ENCODE results near the gene SPTBN1. TPM values are rescaled to one million over a fixed set of nuclear protein-coding genes. Genes with fewer than 3 reads are reported as not detected.

The SPTBN1 gene
- total RNA-seq, 3 donors from 2014 or later (not counting 1 experiment from before 2014, with no cell fraction given): 65.7 to 142 (median 68.3) TPM

DNA sequence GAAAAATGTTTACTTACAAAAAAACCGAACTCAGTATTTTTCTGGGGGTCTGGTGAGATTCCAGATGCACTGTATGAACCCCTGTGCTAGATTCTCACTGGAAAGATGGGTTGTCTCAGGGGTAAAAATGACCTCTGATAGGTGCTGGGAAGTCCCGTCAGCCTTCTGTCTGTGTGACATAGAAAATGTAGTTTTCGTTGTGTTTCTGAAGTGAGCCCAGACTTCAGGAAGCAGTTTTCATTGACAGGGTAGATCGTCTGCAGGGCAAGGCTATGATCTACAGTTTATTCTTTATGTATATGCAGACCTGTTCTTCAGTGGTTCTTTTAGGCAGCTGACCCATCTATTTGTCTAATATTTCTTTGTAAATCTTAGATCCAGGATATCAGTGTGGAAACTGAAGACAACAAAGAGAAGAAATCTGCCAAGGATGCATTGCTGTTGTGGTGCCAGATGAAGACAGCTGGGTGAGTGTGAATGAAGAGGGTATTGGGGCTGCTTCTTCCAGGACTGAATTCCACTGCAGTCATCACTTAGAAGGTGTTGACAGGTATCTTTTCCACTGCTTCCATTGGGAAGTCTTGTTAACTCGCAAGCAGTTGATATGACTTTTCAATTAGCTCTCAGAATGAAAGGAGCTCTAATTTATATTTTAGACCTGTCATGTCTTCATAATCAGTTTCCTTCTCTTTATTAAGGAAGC is 159.9 kb downstream of the SPTBN1 start:
- Mint-ChIP-seq H3K9me3 (no peaks in the 10 kb centered on the region), H3K4me3 (no peak overlapping the region), H3K27me3 (ENCODE audit: low read depth in 2 of 2) (no peaks in the 10 kb centered on the region), H3K36me3 (peaks cover 33% of the 10 kb centered on the region), H3K4me1 (peaks cover 11 to 29% of the 10 kb centered on the region in 2 donors), H3K27ac (no peak overlapping the region)
- H3K4me3 ChIP-seq (ENCODE audit: low read length): no peak overlapping the region
- H3K36me3 ChIP-seq (ENCODE audit: control insufficient read depth, insufficient read depth, low read length): peaks cover 51% of the 10 kb centered on the region
- TF ChIP-seq, protein P1, sequence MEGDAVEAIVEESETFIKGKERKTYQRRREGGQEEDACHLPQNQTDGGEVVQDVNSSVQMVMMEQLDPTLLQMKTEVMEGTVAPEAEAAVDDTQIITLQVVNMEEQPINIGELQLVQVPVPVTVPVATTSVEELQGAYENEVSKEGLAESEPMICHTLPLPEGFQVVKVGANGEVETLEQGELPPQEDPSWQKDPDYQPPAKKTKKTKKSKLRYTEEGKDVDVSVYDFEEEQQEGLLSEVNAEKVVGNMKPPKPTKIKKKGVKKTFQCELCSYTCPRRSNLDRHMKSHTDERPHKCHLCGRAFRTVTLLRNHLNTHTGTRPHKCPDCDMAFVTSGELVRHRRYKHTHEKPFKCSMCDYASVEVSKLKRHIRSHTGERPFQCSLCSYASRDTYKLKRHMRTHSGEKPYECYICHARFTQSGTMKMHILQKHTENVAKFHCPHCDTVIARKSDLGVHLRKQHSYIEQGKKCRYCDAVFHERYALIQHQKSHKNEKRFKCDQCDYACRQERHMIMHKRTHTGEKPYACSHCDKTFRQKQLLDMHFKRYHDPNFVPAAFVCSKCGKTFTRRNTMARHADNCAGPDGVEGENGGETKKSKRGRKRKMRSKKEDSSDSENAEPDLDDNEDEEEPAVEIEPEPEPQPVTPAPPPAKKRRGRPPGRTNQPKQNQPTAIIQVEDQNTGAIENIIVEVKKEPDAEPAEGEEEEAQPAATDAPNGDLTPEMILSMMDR (IDR thresholded peaks at IDR 0.05): no peak
- H3K27me3 ChIP-seq (ENCODE audit: control insufficient read depth, insufficient read depth, low read length): no peaks in the 10 kb centered on the region
- intact Hi-C loops (cut with micrococcal nuclease): no loop called here
- 97% methylated on average over 4 of the region's 5 CpGs for WGBS (ENCODE audit: insufficient coverage)
- no peaks in the 10 kb centered on the region for H3K9me3 ChIP-seq (ENCODE audit: control insufficient read depth, insufficient read depth, low read length)
- ATAC-seq (no peak), DNase-seq (no peak)
- H3K27ac ChIP-seq (ENCODE audit: low read length): no peak overlapping the region
- H3K4me1 ChIP-seq (ENCODE audit: control insufficient read depth, insufficient read depth, low read length): no peaks in the 10 kb centered on the region

DNA sequence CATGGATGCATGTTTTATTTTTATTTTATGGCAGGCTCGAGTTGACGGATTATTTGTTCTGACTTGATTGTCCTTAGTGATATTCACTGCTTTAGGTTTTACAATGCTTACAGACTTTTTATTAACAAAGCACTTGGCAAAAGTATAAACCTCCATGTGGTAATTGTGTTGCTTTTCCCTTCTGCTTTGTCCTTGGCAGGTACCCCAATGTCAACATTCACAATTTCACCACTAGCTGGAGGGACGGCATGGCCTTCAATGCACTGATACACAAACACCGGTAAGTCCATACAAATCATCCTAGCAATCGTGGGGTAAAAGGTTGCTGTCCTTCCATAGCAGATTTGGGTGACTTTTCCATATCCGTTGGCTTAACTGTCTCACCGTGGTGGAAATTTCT is 161.3 kb downstream of the SPTBN1 start:
- H3K9me3 ChIP-seq (ENCODE audit: control insufficient read depth, insufficient read depth, low read length): no peaks in the 10 kb centered on the region
- Mint-ChIP-seq H3K4me3 (no peak overlapping the region), H3K9me3 (no peaks in the 10 kb centered on the region), H3K27me3 (ENCODE audit: low read depth in 2 of 2) (no peaks in the 10 kb centered on the region), H3K36me3 (peaks cover 38% of the 10 kb centered on the region), H3K27ac (no peak overlapping the region), H3K4me1 (peaks cover 11 to 29% of the 10 kb centered on the region in 2 donors)
- no peaks in the 10 kb centered on the region for H3K4me1 ChIP-seq (ENCODE audit: control insufficient read depth, insufficient read depth, low read length)
- H3K27ac ChIP-seq (ENCODE audit: low read length): no peak overlapping the region
- peaks cover 59% of the 10 kb centered on the region for H3K36me3 ChIP-seq (ENCODE audit: control insufficient read depth, insufficient read depth, low read length)
- no peak for ATAC-seq
- H3K27me3 ChIP-seq (ENCODE audit: control insufficient read depth, insufficient read depth, low read length): no peaks in the 10 kb centered on the region
- no peak for DNase-seq
- intact Hi-C loops (cut with micrococcal nuclease): no loop called here
- TF ChIP-seq, protein P1 (IDR thresholded peaks at IDR 0.05): no peak
- 98% methylated on average over 5 of the region's 7 CpGs for WGBS (ENCODE audit: insufficient coverage)
- H3K4me3 ChIP-seq (ENCODE audit: low read length): no peak overlapping the region

DNA sequence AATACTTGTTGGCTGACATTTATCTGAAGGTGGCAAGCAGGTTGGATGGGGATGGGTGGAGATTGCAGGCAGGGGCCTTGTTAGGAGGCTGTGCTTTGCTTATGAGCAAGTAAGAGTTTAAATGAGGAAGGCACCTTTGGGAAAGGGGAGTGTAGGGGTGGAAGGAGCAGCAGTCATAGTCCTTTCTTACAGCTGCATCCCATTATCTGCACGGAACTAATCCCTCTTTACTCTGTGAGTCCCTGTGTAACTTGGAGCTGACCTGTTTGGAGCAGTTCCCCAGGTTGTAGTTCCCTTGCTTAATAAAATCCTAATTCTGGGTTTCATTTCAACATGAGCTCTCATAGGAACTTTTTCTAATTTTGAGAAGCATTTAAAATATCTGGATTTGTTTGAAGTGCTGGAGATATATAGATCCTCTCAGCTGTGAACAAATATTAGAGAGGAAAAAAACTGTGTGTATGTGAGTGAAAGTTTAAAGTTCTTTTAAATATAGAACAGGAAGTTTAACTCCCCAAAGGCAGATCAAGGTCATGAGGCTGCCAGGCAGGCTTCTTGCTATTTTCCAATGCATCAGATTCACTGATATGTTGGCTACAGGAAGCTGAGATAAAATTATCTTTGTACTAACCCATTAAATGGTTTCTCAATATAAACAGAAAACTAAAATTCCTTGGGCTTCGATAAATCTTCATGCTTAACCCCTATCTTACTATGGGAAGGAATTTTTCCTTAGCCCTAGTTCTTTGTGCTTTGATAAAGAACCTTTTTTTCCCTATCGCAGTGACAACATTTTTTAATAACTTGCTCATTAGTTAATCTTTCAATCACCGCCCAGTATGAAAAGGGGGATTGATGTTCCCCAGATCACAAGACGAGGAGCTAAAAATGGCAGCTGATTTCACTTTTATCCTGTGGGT is 162.8 kb downstream of the SPTBN1 start:
- no peak for ATAC-seq
- H3K27me3 Mint-ChIP-seq (ENCODE audit: low read depth in 2 of 2): no peaks in the 10 kb centered on the region
- intact Hi-C loops (cut with micrococcal nuclease): no loop called here
- no peak overlapping the region for H3K27ac ChIP-seq (ENCODE audit: low read length)
- no peaks in the 10 kb centered on the region for H3K4me1 ChIP-seq (ENCODE audit: control insufficient read depth, insufficient read depth, low read length)
- H3K4me3 ChIP-seq (ENCODE audit: low read length): no peak overlapping the region
- H3K9me3 ChIP-seq (ENCODE audit: control insufficient read depth, insufficient read depth, low read length): no peaks in the 10 kb centered on the region
- no peak overlapping the region for H3K4me3 Mint-ChIP-seq
- H3K36me3 ChIP-seq (ENCODE audit: control insufficient read depth, insufficient read depth, low read length): peaks cover 69% of the 10 kb centered on the region
- H3K36me3 Mint-ChIP-seq: peaks cover 38% of the 10 kb centered on the region
- H3K27ac Mint-ChIP-seq: no peak overlapping the region
- H3K4me1 Mint-ChIP-seq: peaks cover 11 to 24% of the 10 kb centered on the region in 2 donors
- no peaks in the 10 kb centered on the region for H3K9me3 Mint-ChIP-seq
- WGBS (ENCODE audit: insufficient coverage): 91% methylated on average over 3 of the region's 5 CpGs
- TF ChIP-seq, protein P1 (IDR thresholded peaks at IDR 0.05): no peak
- no peaks in the 10 kb centered on the region for H3K27me3 ChIP-seq (ENCODE audit: control insufficient read depth, insufficient read depth, low read length)
- no peak for DNase-seq

All from natural killer cell (primary cell).